Epidermal melanocyte (primary cell): ENCODE results near the gene MAP2.

Source experiments
- DNase-seq: peaks from one replicate; pipeline ENCODE4 v3.0.0; 2011; ENCODE audit warnings: low spot score; ENCODE audit not compliant: insufficient read length

The MAP2 gene

DNA sequence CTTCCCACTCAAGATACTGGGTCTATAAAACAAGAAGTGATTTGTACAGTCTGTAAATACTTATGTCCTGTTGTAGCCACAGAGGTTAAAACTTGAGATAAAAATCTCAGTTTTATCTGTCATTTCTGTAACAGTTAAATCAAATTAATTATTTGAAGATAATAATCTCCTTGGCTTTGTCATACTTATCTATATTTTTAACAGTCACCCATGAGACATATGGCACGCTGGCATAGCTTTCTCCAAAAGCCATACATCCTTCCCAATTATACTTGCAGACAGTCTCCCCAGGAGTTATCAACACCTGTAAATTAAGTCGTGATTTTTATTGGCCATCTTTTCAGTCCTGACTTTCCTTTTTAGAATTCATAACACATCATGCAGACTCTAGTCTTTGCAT, 278.9 kb downstream of the MAP2 start:
- DNase-seq: no peak

DNA sequence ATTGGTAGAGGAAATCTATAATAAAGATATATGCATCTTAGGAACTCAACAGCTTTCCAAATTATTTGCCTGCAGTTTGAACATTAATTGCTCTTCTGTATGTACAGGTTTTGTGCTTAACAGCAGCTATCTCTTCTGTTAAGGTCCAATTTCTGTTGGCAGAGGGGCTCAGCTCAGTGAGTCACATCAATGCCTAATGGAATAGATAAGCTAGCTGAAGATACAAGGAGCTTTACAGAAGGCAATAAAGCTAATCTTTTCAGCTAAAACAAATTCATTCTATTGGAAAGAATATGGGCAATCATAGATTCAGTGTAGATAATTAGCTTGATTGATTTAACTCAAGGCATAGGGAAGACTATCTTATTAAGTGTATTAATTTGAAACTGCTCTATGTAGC, 289.4 kb downstream of the MAP2 start:
- DNase-seq: no peak

DNA sequence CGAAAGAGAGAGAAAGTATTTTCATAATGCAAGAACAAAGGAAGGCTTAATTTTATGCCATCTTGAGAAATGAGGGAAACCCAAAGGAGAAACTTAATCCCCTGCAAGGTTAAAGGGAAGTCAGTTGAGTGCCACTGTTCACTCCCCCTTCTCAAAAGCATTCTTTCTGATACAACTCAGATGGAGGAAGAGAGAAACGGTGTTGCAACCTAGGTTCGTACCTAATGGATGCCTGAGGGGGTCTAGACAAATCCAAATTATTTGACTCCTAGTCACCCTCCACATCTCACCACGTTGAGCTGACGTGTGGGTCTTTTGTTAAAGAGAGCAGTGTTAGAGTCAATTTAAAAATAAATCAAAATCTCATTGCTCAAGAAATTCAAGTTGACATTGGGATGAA, 295.2 kb downstream of the MAP2 start:
- no peak for DNase-seq

- DNase-seq: no peak
These were observed 297.6 kb downstream of the MAP2 start for GRCh38 chr2:209721497-209721896.

- no peak for DNase-seq
These were observed 302.5 kb downstream of the MAP2 start for GRCh38 chr2:209726311-209726710.

DNA sequence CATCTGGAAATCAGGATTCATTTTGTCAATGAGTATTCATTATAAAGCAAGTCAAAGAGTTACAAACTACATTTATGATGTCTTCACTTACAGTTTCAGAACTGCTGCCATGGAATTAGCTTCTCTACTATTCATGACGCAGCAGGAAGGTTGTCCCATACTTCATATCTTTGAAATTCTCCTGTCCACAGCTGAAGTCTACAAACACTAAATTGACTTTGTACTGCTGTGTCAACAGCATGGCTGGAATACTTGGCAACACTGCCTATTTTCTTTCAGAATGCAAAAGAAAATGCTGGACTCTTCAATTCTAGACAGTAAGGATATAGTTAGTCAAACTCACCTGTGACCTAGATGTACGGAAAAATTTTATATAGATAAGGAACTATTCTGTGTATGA, 303.2 kb downstream of the MAP2 start:
- no peak for DNase-seq

DNA sequence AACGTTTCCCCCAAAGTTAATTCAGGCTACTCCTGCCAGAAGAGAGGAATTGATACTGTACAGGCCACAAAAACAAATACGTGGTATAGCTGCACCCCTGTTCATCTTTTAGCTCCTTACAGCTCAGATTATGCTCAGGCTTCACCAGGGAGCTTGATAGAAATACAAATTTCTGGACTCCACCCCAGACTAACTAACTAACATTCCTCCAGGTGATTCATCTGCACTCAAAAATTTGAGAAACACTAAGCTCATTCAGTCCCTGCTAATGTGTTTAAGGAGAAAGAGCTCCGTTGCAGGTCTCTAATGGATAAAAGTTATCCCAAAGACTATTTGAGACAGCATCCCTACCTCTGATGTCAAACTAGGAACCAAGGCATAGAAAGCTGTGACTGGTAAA, 311.0 kb downstream of the MAP2 start:
- DNase-seq: no peak

GRCh38 chr2:209741953-209742352, 318.1 kb downstream of the MAP2 start:
- no peak for DNase-seq

- no peak for DNase-seq
These were observed 329.2 kb downstream of the MAP2 start for GRCh38 chr2:209753020-209753419.

GRCh38 chr2:209757163-209757562, 333.3 kb downstream of the MAP2 start:
- DNase-seq: no peak

DNA sequence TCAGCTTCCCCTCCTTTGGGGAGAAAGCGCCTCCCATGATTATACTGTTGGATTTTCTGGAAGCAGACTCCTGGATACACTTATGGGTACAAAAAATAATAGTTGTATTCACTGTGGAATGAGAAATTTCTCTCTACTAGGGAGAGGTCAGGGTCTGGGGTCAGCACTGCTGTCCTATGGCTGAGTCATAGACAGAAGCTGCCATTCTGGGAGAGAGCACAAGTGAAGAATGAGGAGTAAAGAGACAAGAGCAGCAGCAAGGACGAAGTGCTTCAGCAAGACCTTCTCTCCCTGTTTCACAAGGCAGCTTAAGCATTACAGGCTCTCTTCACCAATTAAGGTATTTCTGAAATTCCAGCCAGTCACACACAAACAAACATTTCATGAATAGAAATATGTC, 337.7 kb downstream of the MAP2 start:
- no peak for DNase-seq

- DNase-seq: no peak
These were observed 338.7 kb downstream of the MAP2 start for GRCh38 chr2:209762563-209762962.

GRCh38 chr2:209763106-209763505, 339.3 kb downstream of the MAP2 start:
- DNase-seq: no peak

DNA sequence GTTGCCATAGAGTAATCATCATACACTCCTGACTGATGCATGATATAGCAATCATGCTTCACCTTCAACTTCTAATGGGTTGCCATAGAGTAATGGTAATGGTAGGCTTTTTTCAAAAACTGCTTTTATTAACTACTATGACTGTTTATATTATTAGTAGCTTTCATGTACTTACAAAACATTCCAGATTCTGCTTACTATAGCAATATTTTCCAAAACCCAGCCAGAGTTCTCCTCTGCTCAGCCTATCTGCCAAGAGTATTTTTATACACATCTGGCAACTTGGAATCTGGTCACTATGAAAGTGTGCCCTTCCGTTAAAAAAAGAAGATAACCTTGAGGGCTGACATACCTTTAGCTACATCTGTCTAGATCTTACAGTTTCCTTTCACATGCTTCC, 342.8 kb downstream of the MAP2 start:
- no peak for DNase-seq

DNA sequence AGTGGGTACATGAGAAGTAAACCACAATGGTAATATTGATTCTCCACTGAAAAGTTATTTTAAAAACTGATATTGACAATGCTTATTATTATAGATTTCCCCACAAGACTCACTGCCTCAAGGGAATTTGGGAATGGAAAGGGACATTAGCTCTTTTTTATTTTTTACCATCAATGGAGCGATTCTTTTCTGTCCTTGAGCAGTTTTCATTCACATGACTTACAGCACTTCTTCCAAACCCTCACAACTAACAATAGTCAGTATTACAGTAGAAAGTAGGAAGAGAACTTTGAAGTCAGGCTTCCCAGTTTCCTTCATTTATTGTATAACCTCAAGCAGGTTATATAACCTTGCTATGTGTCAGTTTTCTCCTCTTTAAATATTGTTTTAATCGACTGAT, 343.5 kb downstream of the MAP2 start:
- no peak for DNase-seq

- DNase-seq: no peak
These were observed 344.7 kb downstream of the MAP2 start for GRCh38 chr2:209768557-209768956.

DNA sequence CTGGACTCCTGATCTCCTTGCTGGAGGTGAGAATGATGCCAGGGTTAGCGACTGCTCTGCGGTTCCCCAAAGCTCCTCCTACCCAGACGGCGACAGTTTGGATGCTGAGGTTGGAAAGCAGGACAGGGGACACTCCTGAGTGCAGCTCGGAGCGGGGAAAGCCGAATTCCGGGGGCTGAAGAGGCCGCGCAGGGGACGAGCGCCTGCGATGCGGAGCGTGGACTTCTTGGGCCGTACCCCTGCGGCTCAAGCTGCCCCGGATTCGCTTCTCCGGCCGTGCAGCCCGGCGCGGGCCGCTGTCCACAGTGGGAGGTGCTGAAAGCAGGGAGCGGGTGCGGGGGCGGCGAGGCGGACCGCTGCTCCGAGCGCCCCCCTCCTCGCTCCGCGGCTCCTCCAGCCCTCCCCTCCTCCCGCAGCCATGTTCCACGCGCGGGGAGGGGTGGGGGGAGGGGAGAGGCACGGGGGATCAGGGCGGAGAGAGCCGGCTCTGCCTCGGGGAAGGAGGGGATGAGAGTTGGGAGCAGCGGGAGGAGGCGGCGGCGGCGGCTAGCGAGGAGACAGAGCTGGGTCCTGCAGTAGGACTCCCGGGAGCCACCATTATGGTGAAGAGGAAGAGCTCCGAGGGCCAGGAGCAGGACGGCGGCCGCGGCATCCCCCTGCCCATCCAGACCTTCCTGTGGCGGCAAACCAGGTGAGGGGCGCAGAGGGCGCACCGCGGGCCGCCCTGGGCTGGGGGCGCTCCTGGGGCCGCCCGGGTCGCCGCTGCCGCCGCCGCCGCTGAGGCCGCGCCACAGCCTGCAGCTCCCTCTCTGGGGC, 347.8 kb downstream of the MAP2 start, which contains the start of gene UNC80:
UNC80 (plus strand) TSS at position 359 of the 816 bp plus-strand sequence; CDS start at position 600, 241 bp downstream.
- DNase-seq: peak; percentile 43

DNA sequence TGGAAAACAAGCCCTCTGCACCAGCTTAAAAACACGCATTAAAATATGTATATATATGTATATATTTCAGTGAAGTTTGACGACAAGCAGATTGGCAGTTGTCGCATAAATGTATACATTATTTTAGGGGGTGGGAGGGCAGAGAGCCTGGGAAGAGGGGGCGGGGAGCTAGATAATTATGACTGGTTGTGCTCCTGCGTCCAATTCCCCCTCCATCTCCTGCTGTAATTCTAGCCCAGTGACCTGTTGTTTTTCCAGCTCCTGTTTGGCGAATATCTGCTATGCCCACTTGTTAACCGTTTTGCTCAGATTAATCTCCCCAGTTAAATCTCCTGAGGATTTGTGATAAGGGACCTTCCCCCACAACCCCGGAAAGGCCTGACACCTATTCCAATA, 348.4 kb downstream of the MAP2 start:
- DNase-seq: no peak

GRCh38 chr2:209773377-209773776, 349.5 kb downstream of the MAP2 start:
- DNase-seq: no peak
